NOMO-1 treated with dmso at 0.1 percent for 144 hours (cell line): ENCODE measurements around the gene ARHGAP6.
"Not testable (repeated sequence)": the region's sequence is repeated elsewhere in the genome, so short reads cannot be mapped to it uniquely, and the experiment has no call there.

Experiments used
- DNase-seq: peaks from one replicate; lab custom pipeline; 2025; ENCODE audit not compliant: unreplicated experiment; lab: John Stamatoyannopoulos, UW

ARHGAP6 gene

GRCh38 chrX:11259437-11259836 is 406.3 kb downstream of the ARHGAP6 start:
- no peak for DNase-seq

GRCh38 chrX:11257711-11258110 is 408.0 kb downstream of the ARHGAP6 start:
- no peak for DNase-seq

GRCh38 chrX:11257290-11257689 is 408.4 kb downstream of the ARHGAP6 start:
- DNase-seq, result no peak

- DNase-seq, result no peak
These were observed 411.2 kb downstream of the ARHGAP6 start for GRCh38 chrX:11254417-11255109.

GRCh38 chrX:11244636-11245035 is 421.1 kb downstream of the ARHGAP6 start:
- no peak for DNase-seq

- DNase-seq, result no peak
These were observed 423.0 kb downstream of the ARHGAP6 start for GRCh38 chrX:11242704-11243103.

- DNase-seq, result no peak
These were observed 424.0 kb downstream of the ARHGAP6 start for GRCh38 chrX:11241720-11242119.

- no peak for DNase-seq
These were observed 426.5 kb downstream of the ARHGAP6 start for GRCh38 chrX:11239230-11239629.

- DNase-seq, result not testable (repeated sequence)
These were observed 430.3 kb downstream of the ARHGAP6 start for GRCh38 chrX:11235377-11235776.

GRCh38 chrX:11215191-11215921 is 450.4 kb downstream of the ARHGAP6 start:
- no peak for DNase-seq

GRCh38 chrX:11214346-11215190 is 451.2 kb downstream of the ARHGAP6 start:
- no peak for DNase-seq

GRCh38 chrX:11212741-11213140 is 453.0 kb downstream of the ARHGAP6 start:
- no peak for DNase-seq

GRCh38 chrX:11210415-11210801 is 455.3 kb downstream of the ARHGAP6 start:
- DNase-seq, result no peak

GRCh38 chrX:11209798-11210414 is 455.8 kb downstream of the ARHGAP6 start:
- DNase-seq, result no peak

GRCh38 chrX:11206716-11207115 is 459.0 kb downstream of the ARHGAP6 start:
- DNase-seq, result no peak

GRCh38 chrX:11205796-11206195 is 459.9 kb downstream of the ARHGAP6 start:
- no peak for DNase-seq

GRCh38 chrX:11197671-11198070 is 468.0 kb downstream of the ARHGAP6 start:
- no peak for DNase-seq

GRCh38 chrX:11196476-11196875 is 469.2 kb downstream of the ARHGAP6 start:
- DNase-seq, result no peak

- no peak for DNase-seq
These were observed 472.7 kb downstream of the ARHGAP6 start for GRCh38 chrX:11193035-11193469.

GRCh38 chrX:11190745-11191510 is 474.8 kb downstream of the ARHGAP6 start:
- DNase-seq, result no peak
